ENCODE measurements around the gene DNAJB8. TPM values are rescaled to one million over a fixed set of nuclear protein-coding genes. Genes with fewer than 3 reads are reported as not detected.

The DNAJB8 gene
- total and polyA plus RNA-seq, 11 donors: not detected

DNA sequence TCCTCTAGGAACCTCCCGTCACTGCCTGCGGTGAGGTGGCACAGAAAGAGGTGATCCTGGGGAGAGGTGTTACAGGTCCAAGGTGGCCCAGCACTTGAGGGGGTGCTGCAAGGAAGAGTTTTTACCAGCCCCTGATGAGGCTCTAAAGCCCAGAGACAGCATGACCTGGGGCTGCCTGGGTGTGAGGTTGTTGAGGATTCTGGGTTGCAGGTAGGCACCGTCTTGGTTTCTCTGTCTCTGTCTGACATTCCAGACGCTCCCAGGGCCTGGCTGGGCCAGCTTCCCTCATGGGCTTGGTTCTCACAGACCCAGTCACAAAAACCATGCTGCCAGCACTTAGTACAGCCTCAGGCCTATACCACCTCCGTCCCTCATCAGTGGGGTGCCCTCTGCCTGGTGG lies 31.1 kb downstream of the DNAJB8 start:
- Histone ChIP-seq H3K27me3 (peaks cover 8 to 47% (median 30%) of the 10 kb centered on the region in 9 donors), H3K4me3 (no peak overlapping the region), H3K4me1 (peaks cover 0 to 14% (median 5%) of the 10 kb centered on the region in 12 donors), H3K9me3 (no peaks in the 10 kb centered on the region), H3K27ac (no peak overlapping the region), H3K36me3 (no peaks in the 10 kb centered on the region)
- intact Hi-C loops (cut with DNase I): no loop called here
- ATAC-seq (no peak), DNase-seq (no peak)
- 89 to 98% (median 94%) methylated on average over 5 of the region's 5 CpGs for WGBS, 4 donors
- TF ChIP-seq, protein P1, sequence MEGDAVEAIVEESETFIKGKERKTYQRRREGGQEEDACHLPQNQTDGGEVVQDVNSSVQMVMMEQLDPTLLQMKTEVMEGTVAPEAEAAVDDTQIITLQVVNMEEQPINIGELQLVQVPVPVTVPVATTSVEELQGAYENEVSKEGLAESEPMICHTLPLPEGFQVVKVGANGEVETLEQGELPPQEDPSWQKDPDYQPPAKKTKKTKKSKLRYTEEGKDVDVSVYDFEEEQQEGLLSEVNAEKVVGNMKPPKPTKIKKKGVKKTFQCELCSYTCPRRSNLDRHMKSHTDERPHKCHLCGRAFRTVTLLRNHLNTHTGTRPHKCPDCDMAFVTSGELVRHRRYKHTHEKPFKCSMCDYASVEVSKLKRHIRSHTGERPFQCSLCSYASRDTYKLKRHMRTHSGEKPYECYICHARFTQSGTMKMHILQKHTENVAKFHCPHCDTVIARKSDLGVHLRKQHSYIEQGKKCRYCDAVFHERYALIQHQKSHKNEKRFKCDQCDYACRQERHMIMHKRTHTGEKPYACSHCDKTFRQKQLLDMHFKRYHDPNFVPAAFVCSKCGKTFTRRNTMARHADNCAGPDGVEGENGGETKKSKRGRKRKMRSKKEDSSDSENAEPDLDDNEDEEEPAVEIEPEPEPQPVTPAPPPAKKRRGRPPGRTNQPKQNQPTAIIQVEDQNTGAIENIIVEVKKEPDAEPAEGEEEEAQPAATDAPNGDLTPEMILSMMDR (IDR thresholded peaks at IDR 0.05): no peak
- TF ChIP-seq POLR2A (IDR thresholded peaks at IDR 0.05): no peak

DNA sequence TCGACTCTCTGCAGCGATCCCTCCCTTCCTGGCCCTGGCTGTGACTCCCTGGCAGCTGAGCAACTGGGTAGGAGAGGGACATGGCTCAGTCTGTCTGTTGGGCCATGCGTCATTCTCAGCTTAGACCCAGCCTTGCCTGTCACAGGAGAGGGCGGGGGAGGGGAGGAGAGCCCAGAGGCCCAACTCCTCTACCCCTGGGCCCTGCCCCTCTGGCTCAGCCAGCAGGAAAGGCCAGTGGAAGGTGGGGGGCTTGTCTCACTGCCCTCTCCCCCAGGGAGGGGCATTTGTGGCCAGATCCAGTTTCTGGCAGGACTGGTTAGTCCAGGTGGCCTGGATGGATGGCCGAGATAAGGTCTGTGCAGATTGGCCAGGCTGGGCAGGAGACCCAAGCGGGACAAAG lies 31.6 kb downstream of the DNAJB8 start:
- TF ChIP-seq POLR2A (IDR thresholded peaks at IDR 0.05): no peak
- TF ChIP-seq, protein P1 (IDR thresholded peaks at IDR 0.05): no peak
- Histone ChIP-seq H3K4me3 (no peak overlapping the region), H3K9me3 (no peaks in the 10 kb centered on the region), H3K27me3 (peaks cover 8 to 49% (median 30%) of the 10 kb centered on the region in 9 donors), H3K36me3 (no peaks in the 10 kb centered on the region), H3K27ac (no peak overlapping the region), H3K4me1 (peaks cover 0 to 14% (median 5%) of the 10 kb centered on the region in 12 donors)
- ATAC-seq: no peak
- no peak for DNase-seq
- intact Hi-C loops (cut with DNase I): no loop called here
- WGBS, 4 donors: 87 to 94% (median 92%) methylated on average over 5 to 6 of the region's 6 CpGs

DNA sequence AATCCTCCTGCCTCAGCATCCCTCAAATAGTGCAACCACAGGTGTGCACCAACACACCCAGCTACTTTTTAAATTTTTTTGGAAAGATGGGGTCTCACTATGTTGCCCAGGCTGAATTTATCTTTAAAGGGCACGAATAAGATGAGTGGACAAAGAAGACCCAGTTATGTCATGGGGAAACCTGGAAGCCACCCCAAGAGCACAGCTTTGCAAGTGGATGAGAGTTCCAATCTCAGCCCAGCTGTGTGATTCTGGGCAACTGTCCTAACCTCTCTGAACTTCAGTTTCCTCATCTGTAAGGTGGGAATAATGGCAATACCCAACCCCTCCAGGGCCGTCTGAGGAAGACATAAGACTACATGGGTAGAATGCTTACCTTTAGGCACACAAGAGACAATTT lies 32.2 kb downstream of the DNAJB8 start:
- no peak overlapping the region for H3K4me3 ChIP-seq
- H3K4me1 ChIP-seq: peaks cover 0 to 14% (median 5%) of the 10 kb centered on the region in 12 donors
- TF ChIP-seq, protein P1 (IDR thresholded peaks at IDR 0.05): no peak
- TF ChIP-seq POLR2A (IDR thresholded peaks at IDR 0.05): no peak
- H3K27ac ChIP-seq: no peak overlapping the region
- ATAC-seq (no peak), DNase-seq (no peak)
- WGBS, 4 donors: 92 to 98% (median 95%) methylated on average over 2 of the region's 2 CpGs
- H3K27me3 ChIP-seq: peaks cover 8 to 49% (median 30%) of the 10 kb centered on the region in 9 donors
- no peaks in the 10 kb centered on the region for H3K36me3 ChIP-seq
- intact Hi-C loops (cut with DNase I): loop anchor here in 1 of 10 donors (5.0 kb wide), 1 partner anchor 43 kb away; no protein-coding TSS in a partner anchor
- no peaks in the 10 kb centered on the region for H3K9me3 ChIP-seq

DNA sequence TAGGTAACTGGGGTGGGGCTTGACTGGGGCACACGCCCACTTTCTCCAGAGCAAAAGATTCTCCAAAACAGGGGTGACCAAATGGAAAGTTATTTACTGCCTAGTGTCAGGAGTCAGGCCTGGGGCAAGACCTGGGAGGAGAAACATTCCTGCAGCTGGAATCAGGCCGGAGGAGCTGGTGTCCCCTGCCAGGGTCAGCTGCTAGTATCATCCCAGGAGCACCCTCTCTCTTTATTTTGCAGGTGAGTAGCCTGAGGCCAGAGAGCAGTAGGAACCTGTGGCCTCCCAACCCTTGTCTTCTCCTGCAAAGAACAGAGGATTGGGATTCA lies 32.9 kb downstream of the DNAJB8 start:
- no peaks in the 10 kb centered on the region for H3K9me3 ChIP-seq
- intact Hi-C loops (cut with DNase I): loop anchor here in 1 of 10 donors (5.0 kb wide), 1 partner anchor 44 kb away; no protein-coding TSS in a partner anchor
- no peak overlapping the region for H3K27ac ChIP-seq
- peaks cover 8 to 49% (median 30%) of the 10 kb centered on the region in 9 donors for H3K27me3 ChIP-seq
- TF ChIP-seq, protein P1 (IDR thresholded peaks at IDR 0.05): no peak
- no peak for TF ChIP-seq POLR2A (IDR thresholded peaks at IDR 0.05)
- no peak overlapping the region for H3K4me3 ChIP-seq
- H3K4me1 ChIP-seq: peaks cover 0 to 14% (median 5%) of the 10 kb centered on the region in 12 donors
- 38 to 75% (median 70%) methylated on average over 2 of the region's 2 CpGs for WGBS, 4 donors
- DNase-seq: no peak
- no peaks in the 10 kb centered on the region for H3K36me3 ChIP-seq
- no peak for ATAC-seq
